Adipose tissue (tissue), 3 donors: Measurements from ENCODE around the gene PIEZO1. TPM values are rescaled to one million over a fixed set of nuclear protein-coding genes. Genes with fewer than 3 reads are reported as not detected.
"Not testable (repeated sequence)": the region's sequence is repeated elsewhere in the genome, so short reads cannot be mapped to it uniquely, and the experiment has no call there.

ENCODE experiments used
- H3K27ac ChIP-seq: one replicate; pipeline ENCODE4 v1.5.1; 2013; ENCODE audit warnings: low read depth, low read length
- WGBS, 3 donors: extraction: QIAGEN DNeasy Blood & Tissue Kit; methylation state at CpG; one replicate each; pipeline ENCODE4 v1.1.7; 2013; 5-methylcytosine and 5-hydroxymethylcytosine counted together
- polyA plus RNA-seq, 3 donors: library from polyadenylated mRNA; stranded (reverse); fragments of 200-250 nt; gene quantifications; one replicate each; pipeline ENCODE4 v1.2.3, GENCODE V29; 2013
- donor health status: healthy with polysubstance abuse.
- donor health status: Bipolar disorder and iron deficiency.
- donor health status: healthy.

The PIEZO1 gene, protein sequence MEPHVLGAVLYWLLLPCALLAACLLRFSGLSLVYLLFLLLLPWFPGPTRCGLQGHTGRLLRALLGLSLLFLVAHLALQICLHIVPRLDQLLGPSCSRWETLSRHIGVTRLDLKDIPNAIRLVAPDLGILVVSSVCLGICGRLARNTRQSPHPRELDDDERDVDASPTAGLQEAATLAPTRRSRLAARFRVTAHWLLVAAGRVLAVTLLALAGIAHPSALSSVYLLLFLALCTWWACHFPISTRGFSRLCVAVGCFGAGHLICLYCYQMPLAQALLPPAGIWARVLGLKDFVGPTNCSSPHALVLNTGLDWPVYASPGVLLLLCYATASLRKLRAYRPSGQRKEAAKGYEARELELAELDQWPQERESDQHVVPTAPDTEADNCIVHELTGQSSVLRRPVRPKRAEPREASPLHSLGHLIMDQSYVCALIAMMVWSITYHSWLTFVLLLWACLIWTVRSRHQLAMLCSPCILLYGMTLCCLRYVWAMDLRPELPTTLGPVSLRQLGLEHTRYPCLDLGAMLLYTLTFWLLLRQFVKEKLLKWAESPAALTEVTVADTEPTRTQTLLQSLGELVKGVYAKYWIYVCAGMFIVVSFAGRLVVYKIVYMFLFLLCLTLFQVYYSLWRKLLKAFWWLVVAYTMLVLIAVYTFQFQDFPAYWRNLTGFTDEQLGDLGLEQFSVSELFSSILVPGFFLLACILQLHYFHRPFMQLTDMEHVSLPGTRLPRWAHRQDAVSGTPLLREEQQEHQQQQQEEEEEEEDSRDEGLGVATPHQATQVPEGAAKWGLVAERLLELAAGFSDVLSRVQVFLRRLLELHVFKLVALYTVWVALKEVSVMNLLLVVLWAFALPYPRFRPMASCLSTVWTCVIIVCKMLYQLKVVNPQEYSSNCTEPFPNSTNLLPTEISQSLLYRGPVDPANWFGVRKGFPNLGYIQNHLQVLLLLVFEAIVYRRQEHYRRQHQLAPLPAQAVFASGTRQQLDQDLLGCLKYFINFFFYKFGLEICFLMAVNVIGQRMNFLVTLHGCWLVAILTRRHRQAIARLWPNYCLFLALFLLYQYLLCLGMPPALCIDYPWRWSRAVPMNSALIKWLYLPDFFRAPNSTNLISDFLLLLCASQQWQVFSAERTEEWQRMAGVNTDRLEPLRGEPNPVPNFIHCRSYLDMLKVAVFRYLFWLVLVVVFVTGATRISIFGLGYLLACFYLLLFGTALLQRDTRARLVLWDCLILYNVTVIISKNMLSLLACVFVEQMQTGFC (N-terminal part only)
- polyA plus RNA-seq = 100 to 1,000 TPM in 2 of 3 donors, 10 to 100 TPM in 1; 61.0 to 436 (median 237) TPM

DNA sequence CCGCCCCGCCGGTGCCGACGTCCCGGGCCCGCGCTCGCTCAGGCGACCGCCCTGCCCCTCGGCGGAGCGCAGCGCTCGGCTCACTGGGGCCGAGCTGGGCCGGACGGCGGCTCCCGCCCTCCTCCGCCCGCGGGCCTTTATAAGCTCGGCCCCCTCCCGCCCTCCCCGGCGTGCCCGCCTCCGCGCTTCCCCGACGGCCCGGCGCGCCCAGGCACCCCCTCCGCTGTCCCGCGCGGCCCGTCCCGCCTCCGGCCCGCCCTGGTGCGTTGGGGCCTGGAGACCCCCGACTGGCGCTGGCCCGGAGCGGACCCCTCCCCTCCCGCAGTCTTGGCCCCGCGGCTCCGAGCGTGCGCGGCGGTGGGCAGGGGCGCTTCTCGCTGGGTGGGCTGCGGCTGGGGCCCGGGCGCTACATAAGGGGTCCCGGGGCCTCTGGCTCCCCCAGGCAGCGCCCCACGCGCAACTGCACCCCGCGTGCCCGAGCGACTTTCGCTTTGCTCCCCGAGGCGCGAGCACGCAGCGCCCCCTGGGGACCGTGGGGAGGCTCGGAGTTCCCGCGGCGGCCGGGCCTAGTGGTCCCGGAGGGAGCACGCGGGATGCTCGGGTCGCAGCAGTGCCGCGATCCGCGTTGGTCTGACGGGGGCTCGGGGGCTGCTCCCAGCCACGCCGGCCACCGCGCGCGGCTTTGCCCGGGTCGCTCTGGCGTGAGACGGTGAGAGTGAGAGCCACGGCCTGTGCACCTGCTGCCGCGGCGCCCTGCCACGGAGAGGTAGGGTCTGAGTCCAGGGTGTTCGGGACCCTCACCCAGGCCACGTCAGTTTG, at the start of gene PIEZO1:
PIEZO1 (minus strand) TSS at position 115 of the 819 bp plus-strand sequence. CDS start 256 bp downstream, outside the sequence.
- peak within 1 kb of the TSS; percentile 90 for H3K27ac ChIP-seq
- 3 to 4% (median 3%) methylated on average over 78 to 110 of the region's 110 CpGs for WGBS, 3 donors

- no peak overlapping the region for H3K27ac ChIP-seq
- 90 to 96% (median 95%) methylated on average over 10 to 13 of the region's 13 CpGs for WGBS, 3 donors
Measured at GRCh38 chr16:88834670-88835069, 49.6 kb upstream of the PIEZO1 start.

DNA sequence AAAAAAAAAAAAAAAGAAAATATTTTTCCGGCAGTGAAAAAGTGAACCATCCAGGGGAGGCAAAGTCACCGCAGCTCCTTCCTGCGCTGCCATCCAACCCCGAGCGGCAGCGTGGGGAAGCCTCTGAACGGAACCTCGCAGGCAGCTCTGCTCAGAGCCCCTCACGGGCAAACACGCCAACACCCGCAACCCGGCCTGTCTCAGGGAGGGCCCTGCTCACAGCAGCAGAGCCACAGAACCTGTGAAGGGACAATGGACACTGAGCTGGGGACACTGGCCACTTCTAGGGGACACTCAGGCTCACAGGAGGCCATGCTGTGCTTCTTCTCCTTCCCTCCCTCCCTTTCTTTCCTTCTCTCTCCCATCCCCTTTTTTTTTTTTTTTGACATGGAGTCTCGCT, 48.1 kb upstream of the PIEZO1 start:
- H3K27ac ChIP-seq = no peak overlapping the region
- 96 to 97% (median 96%) methylated on average over 13 of the region's 13 CpGs for WGBS, 3 donors

GRCh38 chr16:88831838-88832237, 46.8 kb upstream of the PIEZO1 start:
- no peak overlapping the region for H3K27ac ChIP-seq
- WGBS, 3 donors = 66 to 87% (median 81%) methylated on average over 11 to 13 of the region's 13 CpGs

GRCh38 chr16:88830783-88831182, 45.8 kb upstream of the PIEZO1 start:
- H3K27ac ChIP-seq = no peak overlapping the region
- 88 to 91% (median 90%) methylated on average over 14 of the region's 14 CpGs for WGBS, 3 donors

DNA sequence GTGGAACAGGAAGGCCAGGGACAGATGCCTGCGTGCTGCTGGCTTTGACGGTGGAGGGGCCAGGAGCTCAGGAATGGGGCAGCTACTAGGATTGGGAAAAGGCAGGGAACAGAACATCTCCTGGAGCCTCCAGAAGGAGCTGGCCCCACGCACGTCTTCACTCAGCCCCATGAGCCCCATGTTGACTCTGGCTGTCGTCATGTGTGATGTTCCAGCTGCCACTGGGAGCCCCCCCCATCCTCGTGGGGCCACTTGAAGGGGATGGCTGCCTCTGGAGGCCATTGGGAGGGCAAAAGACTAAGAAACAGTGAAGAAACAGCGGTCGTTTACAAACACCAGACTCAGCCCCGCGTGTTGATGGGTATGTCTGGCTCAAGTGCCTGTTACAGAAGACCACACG, 45.2 kb upstream of the PIEZO1 start:
- no peak overlapping the region for H3K27ac ChIP-seq
- 74 to 81% (median 76%) methylated on average over 11 of the region's 11 CpGs for WGBS, 3 donors

- no peak overlapping the region for H3K27ac ChIP-seq
- 85 to 92% (median 90%) methylated on average over 22 to 24 of the region's 24 CpGs for WGBS, 3 donors
Measured at GRCh38 chr16:88828711-88829110, 43.7 kb upstream of the PIEZO1 start.

- WGBS, 3 donors = 92 to 95% (median 93%) methylated on average over 21 of the region's 21 CpGs
- no peak overlapping the region for H3K27ac ChIP-seq
Measured at GRCh38 chr16:88827727-88828126, 42.7 kb upstream of the PIEZO1 start.

DNA sequence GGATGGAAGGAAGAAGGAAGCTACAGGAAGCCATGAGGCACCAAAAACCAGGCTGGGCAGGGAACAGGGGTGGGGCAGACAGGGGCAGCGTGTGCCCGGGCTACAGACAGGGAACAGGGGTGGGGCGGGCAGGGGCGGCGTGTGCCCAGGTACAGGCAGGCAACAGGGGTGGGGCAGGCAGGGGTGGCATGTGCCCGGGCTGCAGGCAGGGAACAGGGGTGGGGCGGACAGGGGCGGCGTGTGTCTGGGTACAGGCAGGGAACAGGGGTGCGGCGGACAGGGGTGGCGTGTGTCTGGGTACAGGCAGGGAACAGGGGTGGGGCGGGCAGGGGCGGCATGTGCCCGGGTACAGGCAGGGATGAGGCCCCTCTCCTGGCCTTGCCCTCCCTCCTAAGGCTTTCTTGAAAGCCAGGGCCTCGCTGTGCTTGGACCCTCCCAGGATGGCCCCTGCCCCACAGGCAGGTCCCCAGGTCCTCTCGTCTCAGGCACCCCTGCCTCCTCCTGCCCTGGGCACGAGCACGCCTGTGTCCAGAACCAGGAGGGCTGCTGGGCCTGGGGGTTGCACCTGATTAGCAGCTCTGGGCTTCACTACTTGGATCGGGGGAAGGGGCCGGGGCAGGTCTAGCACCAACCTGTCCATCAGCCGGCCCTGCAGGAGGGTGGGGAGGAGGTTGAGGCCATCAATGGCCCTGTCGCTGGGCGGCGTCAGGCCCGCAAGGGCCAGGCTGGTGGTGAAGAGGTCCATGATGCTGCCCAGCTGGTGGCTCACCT, 41.2 kb upstream of the PIEZO1 start:
- WGBS, 3 donors = 92 to 96% (median 96%) methylated on average over 16 to 26 of the region's 26 CpGs
- no peak overlapping the region for H3K27ac ChIP-seq

- 85 to 99% (median 98%) methylated on average over 11 to 12 of the region's 12 CpGs for WGBS, 3 donors
- no peak overlapping the region for H3K27ac ChIP-seq
Measured at GRCh38 chr16:88825146-88825545, 40.1 kb upstream of the PIEZO1 start.

DNA sequence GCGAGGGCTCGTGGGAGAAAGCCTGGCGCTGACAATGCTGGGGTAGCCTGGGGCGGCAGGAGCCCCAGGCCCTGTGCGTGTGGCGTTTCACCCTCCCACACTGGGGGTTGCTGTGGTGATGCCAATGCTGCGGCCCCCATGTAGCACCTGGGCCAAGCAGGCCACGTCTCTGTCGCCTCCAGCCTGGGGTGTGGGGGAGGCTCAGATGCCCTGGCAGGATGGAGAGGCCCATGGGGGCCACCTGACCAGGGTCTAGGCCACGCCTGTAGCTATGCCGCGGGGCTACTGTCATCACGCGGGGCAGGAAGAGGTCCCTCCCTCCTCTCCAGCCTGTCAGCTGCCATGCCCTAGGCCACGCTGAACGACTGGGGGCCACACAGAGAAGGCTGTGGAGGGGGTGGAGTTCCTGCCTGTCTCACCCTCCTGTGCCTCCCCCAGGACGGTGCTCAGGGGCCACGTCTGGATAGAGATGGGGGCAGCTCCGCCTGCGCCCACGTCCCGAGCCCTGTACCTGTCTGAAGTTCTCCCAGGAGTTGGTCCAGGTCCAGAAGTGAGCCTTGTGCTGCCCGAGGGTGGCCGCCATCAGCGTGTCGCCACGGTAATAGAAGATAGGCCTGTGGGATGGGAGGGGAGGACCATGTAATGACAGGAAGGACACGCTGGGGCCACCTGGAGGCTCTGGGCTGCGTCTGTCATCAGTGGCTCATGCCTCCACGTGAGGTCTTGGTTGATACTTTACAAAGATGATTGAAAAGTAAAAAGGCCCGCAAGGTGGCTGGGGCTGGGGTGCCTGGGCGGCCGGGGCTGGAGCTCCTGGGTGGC, 39.4 kb upstream of the PIEZO1 start:
- H3K27ac ChIP-seq = no peak overlapping the region
- 87 to 92% (median 90%) methylated on average over 33 of the region's 33 CpGs for WGBS, 3 donors

DNA sequence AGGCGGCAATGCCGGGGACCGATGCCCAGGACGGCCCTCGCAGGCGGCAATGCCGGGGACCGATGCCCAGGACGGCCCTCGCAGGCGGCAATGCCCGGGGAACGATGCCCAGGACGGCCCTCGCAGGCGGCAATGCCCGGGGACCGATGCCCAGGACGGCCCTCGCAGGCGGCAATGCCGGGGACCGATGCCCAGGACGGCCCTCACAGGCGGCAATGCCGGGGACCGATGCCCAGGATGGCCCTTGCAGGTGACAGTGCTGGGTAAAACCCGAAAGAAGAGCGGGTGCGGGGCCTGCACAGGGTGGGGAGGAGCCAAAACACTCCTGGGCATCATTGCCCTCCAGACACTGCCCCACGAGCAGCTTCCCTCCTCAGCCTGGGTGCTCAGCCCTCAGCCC, 38.6 kb upstream of the PIEZO1 start:
- not testable (repeated sequence) for H3K27ac ChIP-seq
- WGBS, 3 donors = 97 to 99% (median 98%) methylated on average over 19 to 29 of the region's 31 CpGs

DNA sequence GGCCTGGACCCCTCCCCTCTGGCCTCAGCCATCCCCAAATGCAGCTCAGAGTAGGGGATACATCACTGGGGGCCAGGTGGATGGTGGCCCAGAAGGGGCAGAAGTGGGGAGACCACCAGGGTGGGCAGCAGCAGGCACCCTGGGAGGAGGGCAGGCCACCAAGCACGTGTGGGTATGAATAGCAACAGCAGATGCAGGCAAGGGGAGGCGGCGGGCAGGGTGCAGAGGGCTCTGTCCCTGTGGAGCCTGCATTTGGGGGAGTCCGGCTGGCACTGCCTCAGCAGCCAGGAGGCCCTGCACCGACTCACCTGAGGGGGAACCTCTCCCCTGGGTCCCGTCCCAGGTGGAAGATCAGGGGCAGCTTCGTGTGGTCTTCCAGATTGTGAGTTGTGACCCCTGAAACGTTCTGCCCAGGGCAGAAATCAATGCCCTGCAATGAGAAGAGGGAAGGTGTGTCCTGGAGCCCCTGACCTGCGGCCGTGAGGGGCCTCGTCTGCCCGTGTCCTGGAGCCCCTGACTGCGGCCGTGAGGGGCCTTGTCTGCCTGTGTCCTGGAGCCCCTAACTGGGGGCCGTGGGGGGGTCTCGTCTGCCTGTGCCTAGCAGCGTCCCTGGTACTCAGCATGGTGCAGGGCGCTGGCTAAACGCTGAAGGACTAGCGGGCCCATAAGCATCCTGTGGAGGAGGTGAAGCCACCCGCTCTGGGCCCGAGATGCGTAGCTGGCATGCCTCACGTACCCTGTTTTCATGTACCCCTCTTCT, 37.4 kb upstream of the PIEZO1 start:
- 91 to 97% (median 94%) methylated on average over 24 of the region's 24 CpGs for WGBS, 3 donors
- no peak overlapping the region for H3K27ac ChIP-seq

- no peak overlapping the region for H3K27ac ChIP-seq
- 68 to 94% (median 90%) methylated on average over 18 to 22 of the region's 22 CpGs for WGBS, 3 donors
Measured at GRCh38 chr16:88821168-88821850, 36.3 kb upstream of the PIEZO1 start.

- WGBS, 3 donors = 87 to 91% (median 89%) methylated on average over 17 to 20 of the region's 20 CpGs
- no peak overlapping the region for H3K27ac ChIP-seq
Measured at GRCh38 chr16:88820385-88821025, 35.5 kb upstream of the PIEZO1 start.
